GM21717 (cell line): ENCODE results near the gene MTPN.

Experiments
- ATAC-seq: cut with Tn5 transposase; IDR thresholded peaks from one replicate; pipeline ENCODE4 v1.9.1; 2021; ENCODE audit warnings: mild to moderate bottlenecking, moderate library complexity; ENCODE audit not compliant: unreplicated experiment

The MTPN gene

DNA sequence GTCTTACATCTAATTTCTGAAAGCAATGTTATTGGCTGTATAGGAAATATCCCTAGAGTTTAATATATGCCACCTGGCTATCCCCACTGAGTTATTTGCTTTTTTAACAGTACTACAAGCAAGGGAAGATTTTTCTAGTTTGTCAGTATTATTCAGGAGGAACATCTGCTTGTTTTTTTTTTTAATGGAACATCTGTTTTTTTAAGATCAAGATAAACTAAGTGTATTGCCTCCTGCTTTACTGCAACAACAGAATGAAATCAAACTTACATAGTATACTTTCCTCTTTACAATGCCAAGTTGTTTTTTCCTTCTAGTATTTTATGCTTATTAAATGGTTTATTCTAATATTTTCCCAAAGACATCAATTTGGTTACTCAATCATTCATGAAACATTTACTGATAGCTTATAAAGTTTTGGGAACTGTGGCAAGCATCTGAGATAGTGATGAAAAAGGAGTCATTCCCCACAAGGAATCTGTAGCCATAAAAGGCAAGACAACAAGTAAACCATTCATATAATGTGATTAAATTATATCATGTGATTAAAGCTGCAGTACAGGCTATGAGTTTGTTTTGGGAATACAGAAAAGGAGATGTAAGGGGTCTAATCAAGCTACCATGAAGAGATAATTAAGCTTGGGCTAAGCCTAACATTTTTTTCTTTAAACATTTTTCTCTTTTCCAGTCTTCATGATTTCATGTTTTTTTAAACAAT, 17.4 kb downstream of the MTPN start:
- ATAC-seq: no peak

DNA sequence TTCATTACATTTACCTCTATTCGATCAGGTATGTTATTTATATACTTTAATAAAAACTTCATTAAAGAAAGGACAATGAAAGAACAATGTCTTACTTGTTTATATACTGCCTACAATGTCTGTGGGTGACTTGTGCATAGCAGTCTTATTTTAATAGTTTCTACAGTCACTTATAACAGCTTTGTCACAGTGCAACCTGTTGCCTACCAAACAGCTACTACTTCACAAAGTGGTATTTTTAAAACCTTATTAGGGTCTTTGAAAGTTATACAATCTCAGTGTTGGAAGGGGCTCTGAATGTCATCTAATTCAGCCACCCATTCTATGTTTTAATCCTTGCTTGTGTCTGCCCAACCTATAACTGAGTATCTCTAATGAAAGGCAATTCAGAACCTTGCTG, 19.0 kb downstream of the MTPN start:
- ATAC-seq: no peak

DNA sequence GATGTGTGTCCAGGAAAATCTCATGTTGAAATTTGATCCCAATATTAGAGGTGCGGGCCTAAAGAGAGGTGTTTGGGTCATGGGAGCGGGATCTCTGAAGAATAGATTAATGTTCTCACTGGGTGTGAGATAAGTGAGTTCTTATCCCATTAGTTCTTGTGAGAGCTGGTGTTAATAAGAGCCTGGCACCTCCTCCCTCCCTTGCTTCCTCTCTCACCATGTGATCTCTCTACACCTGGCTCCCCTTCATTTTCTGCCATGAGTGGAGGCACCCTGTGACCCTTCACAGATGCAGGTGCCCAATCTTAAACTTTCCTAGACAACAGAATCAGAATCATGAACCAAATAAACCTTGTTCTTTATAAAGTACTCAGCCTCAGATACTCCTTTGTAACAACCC, 19.5 kb downstream of the MTPN start:
- ATAC-seq: no peak

DNA sequence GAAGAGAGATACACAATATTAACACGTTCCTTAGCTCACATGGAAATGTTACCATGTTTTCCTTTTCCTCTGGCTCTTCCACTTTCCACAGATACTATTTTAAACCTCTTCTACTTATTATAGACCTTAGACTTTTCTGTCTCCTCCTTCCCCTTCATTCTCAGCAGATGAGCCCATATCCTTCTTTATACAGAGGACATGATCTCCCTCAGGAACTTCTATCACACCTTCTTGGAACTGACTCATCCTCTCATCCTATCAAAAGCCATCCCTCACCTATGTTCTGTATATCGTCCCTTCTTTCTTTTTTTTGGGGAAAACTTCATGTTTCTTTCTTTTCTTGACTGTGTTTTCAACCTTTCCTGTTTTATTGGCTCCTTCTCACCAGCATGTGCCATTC, 20.8 kb downstream of the MTPN start:
- ATAC-seq: no peak

DNA sequence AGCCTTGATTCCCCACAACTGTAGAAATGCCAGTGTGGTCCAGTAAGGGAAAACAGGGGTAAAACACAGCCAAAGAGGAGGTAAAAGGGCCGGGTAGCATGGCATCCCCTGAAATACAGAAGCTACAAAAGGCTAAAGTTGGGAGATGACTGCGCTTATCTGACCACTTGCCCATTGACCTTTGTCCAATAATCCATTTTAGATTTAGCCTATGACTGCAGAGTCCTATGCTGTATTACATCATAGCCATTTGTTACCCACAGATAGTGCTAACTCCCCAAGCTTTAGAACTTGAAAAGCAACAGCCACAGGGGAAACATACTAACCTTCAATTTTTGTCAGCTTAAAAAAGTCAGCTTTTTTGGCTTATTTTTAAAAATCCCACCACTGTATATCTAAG, 26.2 kb downstream of the MTPN start:
- ATAC-seq: no peak

DNA sequence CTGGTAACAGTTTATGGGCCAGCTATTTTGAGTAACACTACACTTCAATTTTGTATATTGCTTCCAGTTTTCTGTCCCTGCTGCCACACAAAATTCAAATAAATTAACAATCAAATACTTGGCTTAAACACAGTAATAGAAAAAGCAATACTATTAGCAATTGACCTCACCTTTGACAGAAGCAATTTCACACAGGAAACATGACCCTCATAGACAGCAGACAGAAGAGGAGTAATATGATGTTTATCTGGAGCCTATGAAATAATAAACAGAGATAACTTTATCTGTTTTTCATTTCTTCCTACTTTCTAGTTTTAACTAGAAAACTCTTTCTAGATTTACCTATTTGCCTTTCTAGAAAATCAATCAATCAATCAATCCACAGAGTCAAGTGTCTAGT, 26.7 kb downstream of the MTPN start:
- ATAC-seq: no peak

DNA sequence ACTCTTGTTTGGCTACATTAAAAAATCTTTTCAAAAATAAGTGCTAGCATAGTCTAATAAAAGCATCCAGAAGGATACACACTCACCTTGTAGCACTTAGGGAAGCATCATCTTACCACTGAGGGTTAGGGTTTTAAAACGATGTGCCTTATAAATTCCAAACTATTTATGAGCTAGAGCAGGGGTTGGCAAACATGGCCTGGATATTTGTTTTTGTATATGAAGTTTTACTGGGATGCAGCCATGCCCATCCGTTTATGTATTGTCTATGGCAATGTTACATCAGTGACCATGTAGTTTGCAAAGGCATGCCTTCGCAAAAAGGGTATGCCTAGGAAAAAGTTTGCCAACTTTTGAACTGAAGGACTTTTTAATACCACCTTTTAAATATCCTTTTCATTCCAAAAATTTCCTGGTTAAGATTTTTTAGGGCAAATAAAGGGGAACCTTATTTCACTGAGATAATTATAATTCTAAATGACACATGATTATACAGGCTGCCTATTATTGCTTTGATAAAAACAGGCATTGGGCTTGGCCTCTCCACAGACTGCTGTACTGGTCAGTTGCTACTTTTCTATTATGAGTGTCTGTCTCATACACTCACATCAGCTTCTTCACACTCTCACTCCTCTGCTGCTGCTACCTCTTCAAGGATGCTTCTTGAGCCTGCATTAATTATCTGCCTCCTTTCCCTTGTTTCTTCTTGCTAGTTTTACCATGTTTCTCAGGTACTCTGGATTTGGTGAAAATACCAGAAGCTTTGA, 30.7 kb downstream of the MTPN start:
- ATAC-seq: no peak

DNA sequence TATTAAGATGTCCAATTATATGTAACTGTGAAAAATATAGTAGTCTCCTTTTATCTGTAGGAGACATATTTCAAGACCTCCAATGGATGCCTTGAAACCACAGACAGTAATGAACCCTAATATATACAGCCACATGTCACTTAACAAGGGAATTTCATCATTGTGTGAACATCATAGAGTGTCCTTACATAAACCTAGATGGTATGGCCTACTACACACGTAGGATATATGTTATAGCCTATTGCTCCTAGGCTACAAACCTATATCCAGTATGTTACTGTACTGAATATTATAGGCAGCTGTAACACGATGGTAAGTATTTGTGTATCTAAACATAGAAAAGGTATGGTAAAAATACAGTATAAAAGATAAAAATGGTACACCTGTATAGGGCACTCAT, 32.4 kb downstream of the MTPN start:
- no peak for ATAC-seq

DNA sequence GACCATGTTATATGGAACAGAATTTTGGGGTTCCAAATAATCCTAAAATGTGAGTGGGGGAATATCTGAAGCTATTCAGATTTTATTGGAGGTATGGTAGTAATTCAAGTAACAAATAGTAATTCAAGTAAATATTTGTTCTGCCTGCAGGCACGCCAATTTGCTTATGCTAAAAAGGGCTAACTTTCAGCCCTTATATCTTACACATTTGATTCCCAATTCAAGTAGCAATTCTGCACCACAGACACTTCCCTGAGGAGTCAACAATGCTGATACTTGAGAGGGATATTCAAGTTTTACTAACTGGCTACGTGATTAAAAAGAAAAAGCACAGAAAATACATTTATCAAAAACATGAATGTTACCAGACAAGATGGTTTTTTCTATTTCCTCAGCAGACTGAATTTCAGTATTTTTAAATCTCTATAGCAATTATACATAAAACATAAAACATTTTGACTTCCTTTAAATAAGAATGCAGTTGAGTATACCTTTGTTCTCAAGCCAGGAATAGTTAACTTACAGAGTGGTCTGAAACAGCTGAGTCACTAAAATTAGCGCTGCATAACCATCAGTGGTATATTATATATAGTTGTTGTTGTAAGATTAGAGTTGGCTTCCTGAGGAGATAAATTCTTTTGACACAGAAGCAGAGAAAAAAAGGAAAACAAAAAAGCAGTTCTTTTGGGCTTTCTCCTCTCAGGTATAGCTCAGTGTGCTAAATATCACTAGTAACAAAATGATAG, 33.9 kb downstream of the MTPN start:
- no peak for ATAC-seq

DNA sequence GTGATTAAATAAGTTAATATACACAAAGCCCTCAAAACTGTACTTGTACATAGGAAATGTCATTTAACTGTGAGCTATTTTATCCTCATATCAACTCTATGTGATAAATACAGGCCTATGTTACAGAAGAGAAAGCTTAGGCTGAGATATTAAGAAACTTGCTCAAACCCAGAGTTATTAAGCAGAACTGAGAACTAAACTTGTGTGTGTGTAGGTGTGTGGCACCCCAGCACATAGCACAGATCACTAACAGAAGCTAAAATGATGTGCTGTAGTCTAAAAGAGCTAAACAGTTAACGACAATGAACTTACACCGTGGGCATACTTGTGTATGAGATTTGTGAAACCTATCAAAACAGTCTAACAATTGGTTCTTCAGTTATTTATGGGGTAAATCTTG, 34.5 kb downstream of the MTPN start:
- peak; percentile 84 for ATAC-seq

DNA sequence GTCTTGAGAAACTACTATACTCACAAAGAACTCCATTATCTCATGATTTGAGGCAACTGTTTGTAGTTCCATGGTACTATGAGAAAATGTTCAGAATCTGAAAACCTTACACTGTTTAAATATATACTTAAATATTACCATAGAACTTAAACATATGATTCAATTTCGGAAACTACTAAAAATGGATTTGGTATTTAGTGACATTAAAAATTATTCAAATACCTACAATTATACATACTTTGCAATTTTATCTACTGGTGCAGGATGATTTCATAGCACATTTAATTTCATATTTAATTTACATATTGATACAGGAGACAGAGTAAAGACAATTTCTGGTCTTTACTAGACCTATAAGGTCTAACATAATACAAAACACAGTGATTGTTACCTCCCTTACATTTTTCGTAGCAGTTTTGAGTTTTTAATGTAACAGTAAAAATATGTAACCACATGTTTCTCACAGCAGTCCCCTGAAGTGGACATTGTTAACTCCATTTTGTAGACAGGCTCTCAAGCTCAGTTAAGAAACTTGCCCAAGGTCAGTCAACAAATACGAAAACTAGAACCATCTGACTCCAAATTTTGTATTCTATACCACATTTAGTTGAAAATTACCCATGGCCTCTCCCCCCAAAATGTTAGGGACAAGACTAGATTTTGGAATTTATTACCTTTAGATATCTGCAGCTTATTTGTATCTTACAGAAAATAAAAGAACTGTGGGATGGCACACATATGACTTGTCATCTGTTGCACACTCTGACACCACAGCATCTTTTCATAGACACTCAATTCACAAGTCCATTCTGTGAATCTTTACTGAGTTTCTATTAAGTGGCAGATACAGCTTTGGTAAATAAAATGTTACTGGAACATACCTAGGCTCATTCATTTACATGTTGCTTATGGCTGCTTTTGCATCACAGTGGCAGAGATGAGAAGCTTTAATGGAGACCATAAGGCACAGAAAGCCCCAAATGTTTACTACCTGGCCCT, 36.8 kb downstream of the MTPN start:
- no peak for ATAC-seq

DNA sequence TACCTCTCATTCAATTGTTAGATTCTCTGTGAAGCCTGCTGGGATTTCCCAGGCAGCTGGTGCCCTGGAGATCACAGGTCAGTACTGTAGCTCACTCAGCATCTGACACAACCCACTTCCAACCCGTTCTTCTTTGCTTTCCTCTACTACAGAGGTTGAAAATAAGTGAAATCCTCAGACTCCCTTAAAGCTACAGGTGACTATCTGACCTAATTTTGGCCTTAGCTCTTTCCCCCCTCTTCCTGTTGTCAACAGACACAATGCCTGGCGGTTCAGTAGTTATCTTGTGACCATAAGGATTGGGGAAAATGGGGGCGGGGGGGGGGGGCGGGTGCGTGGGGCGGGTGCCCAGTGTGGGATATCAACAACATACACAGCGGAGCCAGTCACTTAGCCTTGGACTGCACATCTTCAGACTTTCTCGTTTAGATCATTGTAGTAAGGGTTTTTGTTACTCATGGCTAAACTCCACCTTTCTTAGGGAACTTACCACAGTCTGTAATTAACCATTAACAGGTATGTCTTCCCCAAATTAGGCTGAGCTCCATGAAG, 37.8 kb downstream of the MTPN start:
- ATAC-seq: no peak

DNA sequence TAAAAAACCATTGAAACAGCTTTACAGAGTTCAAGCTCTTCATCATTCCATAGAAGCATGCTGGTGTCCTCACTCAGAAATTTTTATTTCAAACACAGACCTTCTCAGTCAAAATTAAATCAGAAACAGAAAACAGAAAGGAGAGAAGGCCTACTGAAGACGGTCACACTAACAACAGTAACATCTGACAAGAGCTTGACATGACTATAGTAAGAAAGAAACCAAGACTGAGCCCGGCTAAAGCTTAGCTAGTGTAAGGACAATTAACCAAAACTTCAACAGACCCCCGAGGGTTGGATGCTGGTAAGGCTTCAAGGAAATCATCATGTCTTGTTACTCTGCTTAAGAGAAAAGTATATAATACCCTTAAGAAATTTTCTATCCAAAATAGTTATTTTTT, 38.6 kb downstream of the MTPN start:
- ATAC-seq: peak; percentile 61

DNA sequence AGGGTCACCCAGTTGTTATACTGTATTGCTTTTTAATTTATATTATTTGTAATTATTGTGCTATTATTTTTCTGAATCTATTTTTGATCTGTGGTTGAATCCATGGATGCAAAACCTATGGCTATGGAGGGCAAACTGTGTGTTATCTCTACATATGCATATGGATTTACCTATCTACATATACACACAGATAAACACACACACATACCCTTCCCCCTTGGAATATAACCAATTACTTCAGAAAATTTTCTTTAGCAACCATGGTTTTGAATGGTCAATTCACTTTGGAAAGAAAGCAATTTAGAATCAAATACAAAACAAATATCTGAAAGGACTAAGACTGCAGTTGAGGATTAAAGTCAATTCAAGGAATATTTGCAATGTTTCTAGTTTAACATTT, 39.1 kb downstream of the MTPN start:
- ATAC-seq: no peak

DNA sequence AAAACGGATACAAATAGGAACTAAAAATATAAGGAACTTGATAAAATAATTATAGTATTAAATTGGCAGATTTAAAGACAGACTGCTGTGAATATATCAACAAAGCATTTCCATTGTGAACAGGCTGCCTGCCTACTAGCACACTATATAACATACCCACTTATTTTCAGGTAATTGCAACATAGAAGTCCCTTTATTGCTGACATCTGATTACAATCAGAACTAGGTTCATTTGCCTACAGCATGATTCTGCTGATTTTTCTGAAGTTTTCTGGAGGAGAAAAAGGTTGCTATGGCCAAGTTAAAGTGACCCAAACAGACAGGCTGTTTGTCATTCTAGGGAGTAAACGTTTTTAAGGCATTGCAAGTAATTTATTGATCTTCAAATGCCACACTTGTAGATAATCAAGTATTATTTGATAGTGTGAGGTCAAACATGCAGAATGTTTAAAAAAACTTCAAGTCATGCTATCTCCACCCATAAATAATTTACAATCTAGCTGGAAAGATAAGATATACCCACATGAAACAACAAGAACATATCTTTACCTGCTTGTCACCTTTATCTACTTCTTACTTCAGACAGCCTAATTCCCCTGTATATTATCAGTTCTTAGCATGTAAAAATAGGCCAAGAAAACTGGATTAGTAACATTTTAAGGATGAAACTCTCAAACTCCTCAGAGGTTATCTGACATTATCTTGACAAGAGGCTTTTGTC, 40.5 kb downstream of the MTPN start:
- no peak for ATAC-seq

DNA sequence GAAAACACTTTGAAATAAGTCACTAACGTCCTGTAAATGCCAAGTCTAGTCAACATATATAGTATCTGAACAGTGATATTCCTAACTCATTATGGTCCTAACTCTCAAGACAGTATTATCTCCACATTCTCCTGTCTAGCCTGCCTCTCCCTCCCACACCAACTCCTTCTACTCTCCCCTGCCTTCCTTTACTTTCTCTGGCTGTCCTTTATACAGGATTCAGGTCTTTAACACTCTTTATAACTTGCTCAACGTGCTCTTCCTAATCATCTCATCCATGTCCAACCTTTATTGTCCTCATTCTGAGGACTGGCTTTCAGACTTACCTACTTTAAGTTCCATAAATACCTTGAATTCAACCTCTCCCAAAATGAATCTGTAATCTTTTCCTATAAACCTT, 42.5 kb downstream of the MTPN start:
- no peak for ATAC-seq

DNA sequence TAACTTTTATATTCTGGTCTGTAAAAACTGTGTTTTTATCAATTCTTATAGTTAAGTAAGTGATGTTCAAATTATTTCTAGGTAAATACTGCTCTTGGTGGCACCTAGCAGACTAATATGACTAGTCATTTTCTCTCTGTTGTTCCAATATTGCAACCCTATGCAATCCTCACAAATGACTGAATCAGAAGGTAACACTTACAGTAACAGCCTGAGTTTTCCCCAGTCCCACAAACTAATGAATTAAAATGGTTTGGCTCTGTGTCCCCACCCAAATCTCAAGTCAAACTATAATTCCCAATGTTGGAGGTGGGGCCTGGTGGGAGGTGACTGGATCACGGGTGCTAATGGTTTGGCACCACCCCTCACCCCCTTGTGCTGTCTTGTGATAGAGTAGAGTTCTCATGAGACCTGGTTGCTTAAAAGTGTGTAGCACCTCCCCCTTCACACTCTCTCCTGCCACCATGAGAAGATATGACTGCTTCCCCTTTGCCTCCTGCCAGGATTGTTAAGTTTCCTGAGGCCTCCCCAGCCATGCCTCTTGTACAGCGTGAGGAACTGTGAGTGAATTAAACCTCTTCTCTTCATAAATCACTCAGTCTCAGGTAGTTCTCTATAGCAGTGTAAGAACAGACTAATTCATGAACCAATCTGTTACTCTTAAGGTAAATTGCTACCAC, 43.5 kb downstream of the MTPN start:
- no peak for ATAC-seq

DNA sequence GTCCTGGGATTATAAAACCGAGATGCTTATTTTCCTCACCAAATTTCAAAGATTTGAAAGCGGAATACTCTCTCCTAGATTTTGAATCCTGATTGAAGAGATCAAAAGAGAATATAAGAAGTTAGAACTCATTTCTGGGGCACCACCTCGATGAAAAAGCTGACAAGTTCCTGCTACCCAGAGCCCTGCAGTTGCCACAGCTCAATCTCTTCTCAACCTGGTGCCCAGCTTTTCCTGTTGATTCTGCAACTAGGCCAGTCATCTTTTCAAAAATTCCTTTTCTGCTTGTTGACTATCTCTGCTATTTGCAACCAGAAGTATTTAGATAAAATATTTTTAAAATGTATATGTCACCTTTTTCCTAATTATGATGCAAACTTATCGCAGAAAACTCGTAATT, 45.0 kb downstream of the MTPN start:
- no peak for ATAC-seq
